T-cell (primary cell): ENCODE measurements around the gene GRPEL1. TPM values are rescaled to one million over a fixed set of nuclear protein-coding genes. Genes with fewer than 3 reads are reported as not detected.

Source experiments
- ATAC-seq, 4 experiments: fragments of 200-7000 bp in 3 of 4; fragments of 150-1000 bp in 1 of 4; cut with Tn5 transposase; replicated peaks in 1 of 4; 1 replicate in 3 of 4; 2 replicates in 1 of 4; pipeline ENCODE4 v1.10.0; 2021; ENCODE audit warnings: moderate library complexity in 3 of 4, mild to moderate bottlenecking in 2 of 4, moderate number of reproducible peaks in 1 of 4
- CTCF ChIA-PET, 2 donors: fragments of 300-600 bp; sonication (Branson Sonifier 250); formaldehyde crosslinking; loops; one replicate each; lab custom pipeline; 2022; ENCODE audit warnings: antibody characterized with exemption in 2 of 2; lab: Charles Lee
- POLR2A ChIA-PET, 2 donors: fragments of 300-600 bp; sonication (Branson Sonifier 250); formaldehyde crosslinking; loops; one replicate each; lab custom pipeline; 2022; ENCODE audit warnings: antibody characterized with exemption in 2 of 2; lab: Charles Lee
- DNase-seq, 35 experiments: peaks; one replicate each; pipeline versions ENCODE4 v3.0.0 to v3.0.0-alpha.2; 2013 to 2023
- H3K27ac ChIP-seq: one replicate; pipeline ENCODE4 v1.5.1; 2013; ENCODE audit warnings: low read length
- H3K27me3 ChIP-seq, 2 experiments: replicated peaks in 1 of 2; 1 replicate in 1 of 2; 2 replicates in 1 of 2; pipeline versions ENCODE4 v1.6.1 to v1.7.0; 2013; ENCODE audit warnings: low read length in 1 of 2, mixed read lengths in 1 of 2; ENCODE audit not compliant: control insufficient read depth in 2 of 2, insufficient read depth in 2 of 2; ENCODE audit errors: extremely low read depth in 1 of 2
- H3K36me3 ChIP-seq, 2 donors: 1 replicate in 1 of 2; 2 replicates in 1 of 2; pipeline versions ENCODE4 v1.6.1 to v1.7.0; 2013; ENCODE audit warnings: low read length in 1 of 2; ENCODE audit not compliant: control insufficient read depth in 2 of 2, insufficient read depth in 1 of 2; ENCODE audit errors: extremely low read depth in 1 of 2
- H3K4me1 ChIP-seq, 2 experiments: 1 replicate in 1 of 2; 2 replicates in 1 of 2; pipeline versions ENCODE4 v1.6.1 to v1.7.0; 2013; ENCODE audit warnings: low read length in 2 of 2, mixed read lengths in 1 of 2; ENCODE audit not compliant: insufficient read depth in 2 of 2, control insufficient read depth in 1 of 2; ENCODE audit errors: extremely low read depth in 1 of 2
- H3K4me3 ChIP-seq, 2 donors: 1 replicate in 1 of 2; 2 replicates in 1 of 2; pipeline versions ENCODE4 v1.5.1 to v1.7.0; 2013; ENCODE audit warnings: mild to moderate bottlenecking in 2 of 2, low read length in 1 of 2, moderate library complexity in 1 of 2; ENCODE audit not compliant: control insufficient read depth in 1 of 2; ENCODE audit errors: extremely low read depth in 1 of 2
- H3K9me3 ChIP-seq: 2 replicates; pipeline ENCODE4 v1.7.0; 2013
- H3K27ac Mint-ChIP-seq, 2 donors: one replicate each; pipeline ENCODE4 v1.8.0; 2020 to 2021; ENCODE audit warnings: mild to moderate bottlenecking in 2 of 2, mixed read lengths in 2 of 2
- H3K27me3 Mint-ChIP-seq, 2 donors: one replicate each; pipeline ENCODE4 v1.8.0; 2021 to 2022; ENCODE audit warnings: mixed read lengths in 2 of 2
- H3K36me3 Mint-ChIP-seq: one replicate; pipeline ENCODE4 v1.8.0; 2021; ENCODE audit warnings: mixed read lengths
- H3K4me1 Mint-ChIP-seq, 3 donors: one replicate each; pipeline ENCODE4 v1.8.0; 2020 to 2022; ENCODE audit warnings: mixed read lengths in 3 of 3, mild to moderate bottlenecking in 1 of 3
- H3K4me3 Mint-ChIP-seq, 3 donors: one replicate each; pipeline ENCODE4 v1.8.0; 2020 to 2022; ENCODE audit warnings: mild to moderate bottlenecking in 3 of 3, mixed read lengths in 3 of 3, moderate library complexity in 3 of 3
- H3K9me3 Mint-ChIP-seq, 3 donors: one replicate each; pipeline ENCODE4 v1.8.0; 2020 to 2022; ENCODE audit warnings: mixed read lengths in 3 of 3
- WGBS: methylation state at CpG from one replicate; pipeline ENCODE4 v1.1.5; 2013; ENCODE audit warnings: missing lambda C conversion rate; ENCODE audit not compliant: insufficient coverage; 5-methylcytosine and 5-hydroxymethylcytosine counted together
- total RNA-seq, 35 experiments: library from RNA in 6 of 35; stranded (reverse) in 6 of 35; fragments of 120-200 nt in 1 of 35; gene quantifications; one replicate each; pipeline versions ENCODE4 v1.2.1 to v1.2.4 and lab custom pipeline; 2013 to 2026

The GRPEL1 gene
- total RNA-seq, 5 donors from 2014 or later (not counting 1 experiment from before 2014, with no cell fraction given), result 29.9 to 54.6 (median 36.8) TPM

DNA sequence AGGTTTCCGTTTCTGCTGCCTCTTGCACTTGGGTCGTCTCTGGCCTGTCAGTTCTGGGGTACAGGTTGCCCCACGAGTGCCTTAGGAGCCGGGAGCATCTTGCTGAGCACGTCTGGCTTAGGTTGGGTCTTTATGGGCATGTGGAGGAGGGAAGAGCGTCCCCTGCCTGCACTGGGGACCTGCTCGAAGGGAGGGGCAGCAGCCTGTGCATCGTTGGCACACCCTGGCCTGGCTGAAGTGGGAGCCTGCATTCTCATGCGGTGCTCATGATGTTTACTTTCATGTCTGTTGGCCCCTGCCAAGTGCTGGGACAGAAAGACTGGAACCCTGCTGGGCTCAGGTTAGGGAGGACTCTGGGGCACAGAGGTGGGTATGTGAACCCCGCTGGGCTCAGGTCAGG is 48.5 kb downstream of the GRPEL1 start:
- ChIA-PET POLR2A (no interaction called here), CTCF (no interaction called here)
- H3K4me1 Mint-ChIP-seq, result peaks cover 0 to 5% (median 0%) of the 10 kb centered on the region in 3 donors
- H3K4me1 ChIP-seq, result no peaks in the 10 kb centered on the region
- H3K27me3 ChIP-seq, result no peaks in the 10 kb centered on the region
- ATAC-seq, result no peak
- 96% methylated on average over 9 of the region's 10 CpGs for WGBS
- no peaks in the 10 kb centered on the region for H3K9me3 ChIP-seq
- H3K9me3 Mint-ChIP-seq, result no peaks in the 10 kb centered on the region
- no peak for DNase-seq
- no peaks in the 10 kb centered on the region for H3K27me3 Mint-ChIP-seq
- peaks cover 43% of the 10 kb centered on the region for H3K36me3 Mint-ChIP-seq
- H3K27ac ChIP-seq, result no peak overlapping the region
- H3K36me3 ChIP-seq, result peaks cover 28 to 85% of the 10 kb centered on the region in 2 donors
- H3K4me3 ChIP-seq, result no peak overlapping the region
- no peak overlapping the region for H3K27ac Mint-ChIP-seq
- no peak overlapping the region for H3K4me3 Mint-ChIP-seq

DNA sequence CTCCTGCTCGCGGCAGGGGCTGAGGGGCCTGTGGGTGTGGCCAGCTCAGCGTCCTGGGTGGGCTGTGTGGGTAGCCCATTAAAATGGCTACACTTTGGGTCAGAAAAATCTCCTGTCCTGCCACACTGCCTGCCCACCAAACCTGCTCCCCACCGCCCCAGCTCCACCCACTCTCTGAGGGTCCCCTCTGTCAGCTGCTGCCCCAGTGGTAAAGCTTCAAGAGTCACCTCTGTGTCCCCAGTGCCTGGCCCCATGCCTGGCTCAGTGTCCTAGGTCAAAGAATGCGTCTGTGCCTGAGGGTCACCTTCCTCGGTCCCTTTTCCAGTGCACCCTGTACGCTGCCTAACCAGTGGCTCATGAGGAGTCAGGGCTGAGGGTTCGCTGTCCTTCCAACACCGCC is 49.6 kb downstream of the GRPEL1 start:
- ChIA-PET CTCF (no interaction called here), POLR2A (interaction anchor here in 1 of 2 donors (0.6 kb wide), 1 partner anchor 24 kb away, joined by 3 read pairs; no protein-coding TSS in a partner anchor)
- H3K27me3 ChIP-seq, result no peaks in the 10 kb centered on the region
- H3K9me3 Mint-ChIP-seq, result no peaks in the 10 kb centered on the region
- no peak overlapping the region for H3K27ac ChIP-seq
- no peaks in the 10 kb centered on the region for H3K4me1 ChIP-seq
- H3K36me3 Mint-ChIP-seq, result peaks cover 50% of the 10 kb centered on the region
- H3K4me1 Mint-ChIP-seq, result peaks cover 0 to 5% (median 0%) of the 10 kb centered on the region in 3 donors
- ATAC-seq (no peak), DNase-seq (no peak)
- no peak overlapping the region for H3K27ac Mint-ChIP-seq
- H3K4me3 Mint-ChIP-seq, result no peak overlapping the region
- H3K9me3 ChIP-seq, result no peaks in the 10 kb centered on the region
- no peaks in the 10 kb centered on the region for H3K27me3 Mint-ChIP-seq
- H3K4me3 ChIP-seq, result no peak overlapping the region
- 99% methylated on average over 6 of the region's 9 CpGs for WGBS
- H3K36me3 ChIP-seq, result peaks cover 28 to 82% of the 10 kb centered on the region in 2 donors

DNA sequence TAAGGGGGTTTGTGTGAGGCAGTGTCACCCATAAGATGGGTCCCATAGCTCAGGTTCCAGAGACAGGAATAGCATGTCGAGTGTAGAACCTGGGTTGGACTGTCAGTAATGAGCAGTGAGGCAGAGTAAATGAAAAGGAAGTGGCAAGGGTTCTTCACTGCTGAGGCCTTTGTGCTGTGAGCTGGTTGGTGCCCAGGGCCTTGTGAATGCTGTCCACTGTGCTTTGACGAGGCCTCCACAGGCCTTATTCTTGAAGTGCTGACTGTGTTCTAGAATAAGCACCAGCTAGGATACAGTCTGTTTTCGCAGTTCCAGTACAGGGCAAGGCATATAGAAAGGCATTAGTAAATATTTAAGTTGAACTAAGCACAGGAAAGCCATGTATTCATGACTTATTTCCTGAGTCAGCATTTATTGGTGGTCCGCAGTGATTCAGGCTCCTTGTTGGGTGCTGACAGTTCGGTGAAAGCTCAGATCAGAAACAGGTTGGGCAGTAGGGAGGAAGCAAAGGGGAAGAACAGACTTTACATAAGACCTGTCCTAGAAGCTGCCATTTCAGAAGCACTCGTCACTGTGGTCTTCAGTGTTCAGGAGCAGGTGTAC is 50.3 kb downstream of the GRPEL1 start:
- no peaks in the 10 kb centered on the region for H3K4me1 ChIP-seq
- POLR2A ChIA-PET, result interaction anchor here in 1 of 2 donors (0.6 kb wide), 1 partner anchor 23 kb away, joined by 3 read pairs; no protein-coding TSS in a partner anchor
- ATAC-seq (no peak), DNase-seq (no peak)
- Mint-ChIP-seq H3K4me3 (no peak overlapping the region), H3K36me3 (peaks cover 52% of the 10 kb centered on the region), H3K27me3 (no peaks in the 10 kb centered on the region), H3K9me3 (no peaks in the 10 kb centered on the region), H3K27ac (no peak overlapping the region), H3K4me1 (peaks cover 0 to 5% (median 0%) of the 10 kb centered on the region in 3 donors)
- no peaks in the 10 kb centered on the region for H3K27me3 ChIP-seq
- H3K27ac ChIP-seq, result no peak overlapping the region
- H3K4me3 ChIP-seq, result no peak overlapping the region
- WGBS, result 98% methylated on average over 5 of the region's 6 CpGs
- CTCF ChIA-PET, result no interaction called here
- peaks cover 28 to 80% of the 10 kb centered on the region in 2 donors for H3K36me3 ChIP-seq
- no peaks in the 10 kb centered on the region for H3K9me3 ChIP-seq

DNA sequence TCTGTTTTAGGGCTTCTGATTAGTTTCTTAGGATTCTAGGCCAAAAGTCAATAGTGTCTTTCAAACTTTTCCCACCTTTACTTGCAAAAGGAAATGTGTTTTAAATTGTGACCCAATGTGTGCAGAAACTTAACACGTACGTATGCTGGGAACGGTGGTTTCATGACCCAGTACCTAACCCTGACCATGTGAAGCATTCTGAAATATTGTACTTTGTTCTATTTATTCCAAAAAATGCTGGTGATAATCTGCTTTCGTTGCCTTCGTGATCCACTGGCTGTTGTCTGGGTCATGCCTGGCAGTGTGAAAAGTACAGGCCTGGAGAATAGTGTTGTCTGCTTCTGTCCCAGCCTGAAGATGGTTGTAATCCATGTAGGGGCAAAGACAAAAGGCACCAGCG is 51.4 kb downstream of the GRPEL1 start:
- POLR2A ChIA-PET, result no interaction called here
- Histone ChIP-seq H3K27ac (no peak overlapping the region), H3K4me1 (no peaks in the 10 kb centered on the region), H3K9me3 (no peaks in the 10 kb centered on the region), H3K36me3 (peaks cover 28 to 76% of the 10 kb centered on the region in 2 donors), H3K4me3 (no peak overlapping the region), H3K27me3 (no peaks in the 10 kb centered on the region)
- Mint-ChIP-seq H3K27me3 (no peaks in the 10 kb centered on the region), H3K27ac (no peak overlapping the region), H3K9me3 (no peaks in the 10 kb centered on the region), H3K4me3 (no peak overlapping the region), H3K36me3 (peaks cover 45% of the 10 kb centered on the region), H3K4me1 (peaks cover 0 to 5% (median 0%) of the 10 kb centered on the region in 3 donors)
- WGBS, result 94% methylated on average over 2 of the region's 6 CpGs
- DNase-seq, result no peak
- no peak for ATAC-seq
- CTCF ChIA-PET, result no interaction called here

DNA sequence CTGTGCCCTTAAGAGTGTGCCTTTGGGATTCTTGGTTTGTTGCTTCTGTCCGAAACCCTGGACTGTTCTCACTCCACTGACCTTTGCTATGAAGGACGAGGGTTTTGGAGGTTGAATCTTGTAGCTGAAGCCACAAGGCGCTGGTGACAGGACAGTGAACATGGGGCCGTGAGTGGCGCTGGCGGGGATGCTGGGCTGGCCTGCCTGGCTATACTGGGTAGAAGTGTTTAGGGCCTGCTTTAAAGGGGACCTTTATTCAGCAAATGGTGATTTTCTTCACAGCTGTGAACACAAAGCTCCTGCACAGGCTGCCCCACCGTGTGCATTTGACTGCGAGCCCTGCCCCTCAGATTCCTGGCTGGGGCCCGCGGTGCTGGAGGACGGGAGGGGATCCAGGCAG is 51.8 kb downstream of the GRPEL1 start:
- ChIA-PET POLR2A (no interaction called here), CTCF (no interaction called here)
- Mint-ChIP-seq H3K9me3 (no peaks in the 10 kb centered on the region), H3K27me3 (no peaks in the 10 kb centered on the region), H3K4me3 (no peak overlapping the region), H3K27ac (no peak overlapping the region), H3K36me3 (peaks cover 44% of the 10 kb centered on the region), H3K4me1 (peaks cover 0 to 5% (median 0%) of the 10 kb centered on the region in 3 donors)
- Histone ChIP-seq H3K27ac (no peak overlapping the region), H3K4me1 (no peaks in the 10 kb centered on the region), H3K36me3 (peaks cover 28 to 76% of the 10 kb centered on the region in 2 donors), H3K9me3 (no peaks in the 10 kb centered on the region), H3K4me3 (no peak overlapping the region), H3K27me3 (no peaks in the 10 kb centered on the region)
- no peak for DNase-seq
- 69% methylated on average over 4 of the region's 11 CpGs for WGBS
- ATAC-seq, result no peak

DNA sequence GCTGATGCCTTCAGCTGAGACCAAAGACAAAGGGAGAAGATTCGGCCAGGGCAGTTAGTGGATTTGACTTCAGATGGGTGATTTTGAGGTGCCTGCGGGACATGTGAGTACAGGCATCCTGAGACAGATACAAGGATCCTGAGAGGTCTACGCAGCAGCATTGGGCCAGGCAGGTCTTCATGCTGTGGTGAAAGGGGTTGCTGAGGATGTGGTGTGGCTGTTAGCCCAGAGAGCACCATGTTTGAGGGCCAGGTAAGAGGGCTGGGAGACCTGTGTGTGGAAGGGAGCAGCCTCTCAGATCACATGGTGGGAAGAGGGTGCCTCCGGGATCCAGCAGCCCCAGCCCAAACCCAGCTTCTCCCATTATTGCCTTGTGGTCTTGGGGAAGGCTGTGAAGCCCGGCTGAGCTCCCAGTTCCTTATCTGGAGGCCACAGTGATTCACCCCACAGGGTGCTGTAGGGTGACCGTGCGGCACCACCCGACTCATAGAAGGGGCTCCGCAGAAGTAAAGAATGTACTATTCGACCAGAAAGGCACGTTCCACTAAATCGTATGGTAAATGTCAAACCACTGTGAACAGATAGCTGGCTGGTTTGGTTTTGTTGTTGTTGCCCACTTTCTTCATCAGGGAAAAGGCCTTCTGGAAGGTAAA is 52.4 kb downstream of the GRPEL1 start:
- Mint-ChIP-seq H3K4me1 (peaks cover 0 to 5% (median 0%) of the 10 kb centered on the region in 3 donors), H3K27me3 (no peaks in the 10 kb centered on the region), H3K36me3 (peaks cover 44% of the 10 kb centered on the region), H3K9me3 (no peaks in the 10 kb centered on the region), H3K4me3 (no peak overlapping the region), H3K27ac (no peak overlapping the region)
- ChIA-PET CTCF (interaction anchor here in 1 of 2 donors (0.6 to 1.1 kb wide), 2 partner anchors 41 to 870 kb away, joined by 3 to 9 read pairs; no protein-coding TSS in a partner anchor), POLR2A (no interaction called here)
- WGBS, result 96% methylated on average over 11 of the region's 12 CpGs
- H3K4me1 ChIP-seq, result no peaks in the 10 kb centered on the region
- no peaks in the 10 kb centered on the region for H3K27me3 ChIP-seq
- H3K27ac ChIP-seq, result no peak overlapping the region
- no peaks in the 10 kb centered on the region for H3K9me3 ChIP-seq
- DNase-seq (no peak), ATAC-seq (no peak)
- peaks cover 34 to 76% of the 10 kb centered on the region in 2 donors for H3K36me3 ChIP-seq
- no peak overlapping the region for H3K4me3 ChIP-seq
